Fibroblast of lung (primary cell): ENCODE results near the gene DIP2C. TPM values are rescaled to one million over a fixed set of nuclear protein-coding genes. Genes with fewer than 3 reads are reported as not detected.

ENCODE experiments used
- DNase-seq, 2 donors: peaks; one replicate each; pipeline versions ENCODE4 v3.0.0 to v3.0.0-alpha.2; 2010; ENCODE audit warnings: low read depth in 2 of 2
- H2AFZ ChIP-seq: 2 replicates; pipeline ENCODE4 v1.5.1; 2012; ENCODE audit warnings: low read length, control low read depth, inconsistent platforms
- H3K27ac ChIP-seq: 2 replicates; pipeline ENCODE4 v1.5.1; 2011; ENCODE audit warnings: low read length, control low read depth; ENCODE audit not compliant: insufficient read depth
- H3K27me3 ChIP-seq: 2 replicates; pipeline ENCODE4 v1.5.1; 2011; ENCODE audit warnings: mild to moderate bottlenecking, low read length; ENCODE audit not compliant: control insufficient read depth, insufficient read depth
- H3K36me3 ChIP-seq: 2 replicates; pipeline ENCODE4 v1.5.1; 2011; ENCODE audit warnings: low read length; ENCODE audit not compliant: control insufficient read depth, insufficient read depth
- H3K4me1 ChIP-seq: 2 replicates; pipeline ENCODE4 v1.5.1; 2011; ENCODE audit warnings: low read length; ENCODE audit not compliant: control insufficient read depth, insufficient read depth; ENCODE audit errors: extremely low read depth
- H3K4me2 ChIP-seq: 2 replicates; pipeline ENCODE4 v1.5.1; 2011; ENCODE audit warnings: low read length, control low read depth; ENCODE audit not compliant: insufficient read depth; ENCODE audit errors: extremely low read depth
- H3K4me3 ChIP-seq, 4 experiments: fragments of 200-600 bp in 1 of 4; sonication (generic) in 1 of 4; replicated peaks in 1 of 4; 2 replicates each; pipeline ENCODE4 v1.5.1; 2011 to 2016; ENCODE audit warnings: low read length in 4 of 4, low read depth in 3 of 4, mild to moderate bottlenecking in 3 of 4, control low read depth in 2 of 4, inconsistent platforms in 1 of 4, mixed read lengths in 1 of 4; ENCODE audit not compliant: insufficient read depth in 1 of 4; ENCODE audit errors: control extremely low read depth in 1 of 4
- H3K79me2 ChIP-seq: 2 replicates; pipeline ENCODE4 v1.5.1; 2012; ENCODE audit warnings: mild to moderate bottlenecking, low read length, inconsistent platforms; ENCODE audit not compliant: control insufficient read depth, insufficient read depth
- H3K9ac ChIP-seq: 2 replicates; pipeline ENCODE4 v1.5.1; 2011; ENCODE audit warnings: mild to moderate bottlenecking, low read length, control low read depth; ENCODE audit not compliant: insufficient read depth
- H3K9me3 ChIP-seq: 2 replicates; pipeline ENCODE4 v1.5.1; 2012; ENCODE audit warnings: low read depth, low read length; ENCODE audit not compliant: control insufficient read depth, insufficient read depth
- H4K20me1 ChIP-seq: 2 replicates; pipeline ENCODE4 v1.5.1; 2011; ENCODE audit warnings: low read length; ENCODE audit not compliant: control insufficient read depth, insufficient read depth; ENCODE audit errors: extremely low read depth
- CTCF ChIP-seq, 2 donors: IDR thresholded peaks in 1 of 2; conservative IDR thresholded peaks in 1 of 2; 1 replicate in 1 of 2; 2 replicates in 1 of 2; pipeline ENCODE4 v1.5.1; 2011 to 2012; ENCODE audit warnings: low read length in 2 of 2, control low read depth in 1 of 2, inconsistent platforms in 1 of 2, low read depth in 1 of 2, mild to moderate bottlenecking in 1 of 2
- EZH2 ChIP-seq: IDR thresholded peaks from 2 replicates; pipeline ENCODE4 v1.5.1; 2012; ENCODE audit warnings: low read length, control low read depth, mild to moderate bottlenecking; ENCODE audit errors: missing control alignments
- polyA plus RNA-seq, 2 donors: library from polyadenylated mRNA; depleted of rRNA in 1 of 2; stranded (reverse) in 1 of 2; unstranded in 1 of 2; fragments of >200 nt; gene quantifications; 2 replicates each; pipeline ENCODE4 v1.2.1, GENCODE V29; 2011 to 2012; ENCODE audit warnings: missing spikeins in 1 of 2
- total RNA-seq: library from RNA; depleted of rRNA; stranded (reverse); fragments of >200 nt; gene quantifications from 2 replicates; pipeline ENCODE4 v1.2.1, GENCODE V29; 2014

DIP2C gene
- total and polyA plus RNA-seq, 2 donors (not counting 1 experiment from before 2014, with no cell fraction given): 10.7 to 18.3 TPM

- Histone ChIP-seq H3K9ac (no peak overlapping the region), H3K4me3 (no peak overlapping the region), H3K36me3 (no peaks in the 10 kb centered on the region), H3K27ac (no peak overlapping the region), H3K79me2 (peaks cover 22% of the 10 kb centered on the region), H3K4me2 (no peak overlapping the region), H4K20me1 (no peaks in the 10 kb centered on the region), H3K9me3 (no peaks in the 10 kb centered on the region), H2AFZ (no peak overlapping the region), H3K4me1 (no peaks in the 10 kb centered on the region), H3K27me3 (no peaks in the 10 kb centered on the region)
- DNase-seq: no peak
- TF ChIP-seq CTCF (conservative IDR thresholded peaks at IDR 0.05 in 1 of 2, IDR thresholded peaks at IDR 0.05 in 1 of 2; ENCODE audit: low read depth in 1 of 2, low read length in 2 of 2) (no peak), EZH2 (no peak)
Measured at GRCh38 chr10:642186-642890, 47.1 kb downstream of the DIP2C start.

GRCh38 chr10:641149-642010 is 48.1 kb downstream of the DIP2C start:
- DNase-seq: no peak
- Histone ChIP-seq H3K27ac (no peak overlapping the region), H3K4me2 (no peak overlapping the region), H3K27me3 (no peaks in the 10 kb centered on the region), H3K36me3 (no peaks in the 10 kb centered on the region), H3K9ac (no peak overlapping the region), H2AFZ (no peak overlapping the region), H3K9me3 (no peaks in the 10 kb centered on the region), H3K4me1 (no peaks in the 10 kb centered on the region), H3K4me3 (no peak overlapping the region), H3K79me2 (peaks cover 26% of the 10 kb centered on the region), H4K20me1 (no peaks in the 10 kb centered on the region)
- TF ChIP-seq CTCF (conservative IDR thresholded peaks at IDR 0.05 in 1 of 2, IDR thresholded peaks at IDR 0.05 in 1 of 2; ENCODE audit: low read depth in 1 of 2, low read length in 2 of 2): no peak
- TF ChIP-seq EZH2: no peak

- H3K9me3 ChIP-seq: no peaks in the 10 kb centered on the region
- H3K4me1 ChIP-seq: no peaks in the 10 kb centered on the region
- H3K79me2 ChIP-seq: peaks cover 30% of the 10 kb centered on the region
- H4K20me1 ChIP-seq: no peaks in the 10 kb centered on the region
- H3K27me3 ChIP-seq: no peaks in the 10 kb centered on the region
- H3K4me3 ChIP-seq: no peak overlapping the region
- no peak for DNase-seq
- TF ChIP-seq EZH2: no peak
- TF ChIP-seq CTCF (conservative IDR thresholded peaks at IDR 0.05 in 1 of 2, IDR thresholded peaks at IDR 0.05 in 1 of 2; ENCODE audit: low read depth in 1 of 2, low read length in 2 of 2): no peak
- no peak overlapping the region for H3K27ac ChIP-seq
- H3K4me2 ChIP-seq: no peak overlapping the region
- H3K9ac ChIP-seq: no peak overlapping the region
- no peak overlapping the region for H2AFZ ChIP-seq
- H3K36me3 ChIP-seq: no peaks in the 10 kb centered on the region
Measured at GRCh38 chr10:640673-641045, 48.8 kb downstream of the DIP2C start.
